Fibroblast of upper back skin (primary cell): ENCODE measurements around the gene SPDYE1.
A peak's percentile ranks its signal among the peaks of the same experiment; 100 is the strongest.
"Not testable (repeated sequence)": the region's sequence is repeated elsewhere in the genome, so short reads cannot be mapped to it uniquely, and the experiment has no call there.

Experiments used
- DNase-seq: peaks from one replicate; pipeline ENCODE4 v3.0.0-alpha.2; 2013

SPDYE1 gene

DNA sequence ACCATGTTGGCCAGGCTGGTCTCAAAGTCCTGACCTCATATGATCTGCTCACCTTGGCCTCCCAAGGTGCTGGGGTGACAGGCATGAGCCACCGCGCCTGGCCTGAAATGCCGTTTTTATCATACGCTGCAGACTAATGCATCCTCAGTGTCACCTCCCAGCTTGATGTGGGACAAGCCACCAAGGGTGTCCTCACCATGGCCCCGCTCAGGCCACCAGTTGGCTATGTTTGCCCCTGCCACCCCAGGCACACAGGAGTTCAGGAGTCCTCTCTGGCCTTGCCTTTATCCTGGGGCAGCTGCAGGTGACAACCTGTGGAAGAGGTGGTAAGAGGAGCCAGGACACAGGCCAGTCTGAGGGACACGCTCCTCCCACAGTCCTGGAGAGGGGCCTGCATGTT, 3.0 kb upstream of the SPDYE1 start:
- not testable (repeated sequence) for DNase-seq

DNA sequence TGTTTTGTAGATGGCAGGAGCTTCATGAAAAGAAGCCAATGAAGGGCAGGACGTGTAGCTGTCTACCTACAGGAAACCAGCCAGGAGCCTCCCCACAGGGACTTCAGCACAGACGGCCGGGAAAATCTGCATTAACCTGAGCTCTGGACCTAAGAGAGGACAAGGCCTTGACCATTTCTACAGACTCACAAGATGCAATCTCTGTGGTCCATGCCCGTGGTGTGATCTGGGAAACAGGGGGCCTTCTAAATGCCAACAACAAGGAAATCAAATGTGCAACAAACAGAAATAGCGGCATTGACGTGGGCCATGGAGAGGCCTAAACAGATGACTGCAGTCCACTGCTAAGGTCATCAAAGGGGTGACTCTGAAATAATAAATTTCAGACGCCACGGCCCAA, 14.4 kb downstream of the SPDYE1 start:
- DNase-seq: not testable (repeated sequence)

DNA sequence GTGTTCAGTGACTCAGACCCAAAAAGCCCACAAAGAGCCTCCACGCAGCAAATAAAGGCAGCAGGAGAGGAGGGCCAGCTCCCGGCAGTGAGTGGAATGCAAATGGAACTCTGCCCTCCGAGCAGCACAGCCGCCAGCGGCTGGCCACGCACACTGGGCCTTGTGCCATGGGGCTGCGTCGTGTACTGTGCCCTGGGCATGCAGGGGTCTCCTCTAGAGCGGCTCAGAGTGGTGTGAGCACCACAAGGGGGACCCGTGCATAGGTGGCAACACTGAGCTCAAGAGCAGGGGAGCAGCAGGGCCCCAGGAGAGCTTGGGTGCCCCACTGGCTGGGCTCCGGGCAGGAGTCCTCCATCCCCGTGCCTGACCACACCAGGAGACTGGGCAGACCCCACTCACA, 17.4 kb downstream of the SPDYE1 start:
- DNase-seq: not testable (repeated sequence)

GRCh38 chr7:44018857-44019807, 21.4 kb downstream of the SPDYE1 start:
- peak; percentile 96 for DNase-seq

- DNase-seq: not testable (repeated sequence)
Measured at GRCh38 chr7:44019825-44020224, 22.1 kb downstream of the SPDYE1 start.

- not testable (repeated sequence) for DNase-seq
Measured at GRCh38 chr7:44022069-44022468, 24.4 kb downstream of the SPDYE1 start.

DNA sequence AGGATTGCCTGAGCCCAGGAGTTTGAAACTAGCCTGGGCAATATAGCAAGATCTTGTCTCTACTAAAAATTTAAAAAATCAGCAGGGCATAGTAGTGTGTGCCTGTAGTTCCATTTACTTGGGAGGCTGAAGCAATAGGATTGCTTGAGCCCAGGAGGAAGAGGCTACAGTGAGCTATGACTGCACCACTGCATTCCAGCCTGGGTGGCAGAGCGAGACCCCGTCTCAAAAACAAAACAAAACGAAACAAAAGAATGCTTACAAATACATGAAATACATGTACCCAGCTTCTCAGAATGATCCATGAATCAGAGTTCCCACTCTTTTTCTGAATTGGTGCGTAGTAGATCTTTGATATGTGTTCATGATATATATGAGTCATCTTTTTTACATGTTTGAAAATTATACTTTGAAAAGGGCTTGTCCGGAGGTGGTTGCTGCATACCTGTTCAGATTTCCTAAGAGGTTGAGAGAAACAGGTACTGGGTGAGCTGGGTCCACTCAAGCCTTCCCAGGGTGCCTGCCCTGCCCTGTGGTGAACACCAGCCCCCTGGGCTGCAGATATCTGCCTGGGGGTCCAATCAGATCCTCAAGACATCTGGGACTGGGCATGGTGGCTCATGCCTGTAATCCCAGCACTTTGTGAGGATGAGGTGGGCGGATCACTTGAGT, 25.2 kb downstream of the SPDYE1 start:
- not testable (repeated sequence) for DNase-seq

- DNase-seq: not testable (repeated sequence)
Measured at GRCh38 chr7:44029433-44029832, 31.7 kb downstream of the SPDYE1 start.

GRCh38 chr7:44030029-44030428, 32.3 kb downstream of the SPDYE1 start:
- not testable (repeated sequence) for DNase-seq

DNA sequence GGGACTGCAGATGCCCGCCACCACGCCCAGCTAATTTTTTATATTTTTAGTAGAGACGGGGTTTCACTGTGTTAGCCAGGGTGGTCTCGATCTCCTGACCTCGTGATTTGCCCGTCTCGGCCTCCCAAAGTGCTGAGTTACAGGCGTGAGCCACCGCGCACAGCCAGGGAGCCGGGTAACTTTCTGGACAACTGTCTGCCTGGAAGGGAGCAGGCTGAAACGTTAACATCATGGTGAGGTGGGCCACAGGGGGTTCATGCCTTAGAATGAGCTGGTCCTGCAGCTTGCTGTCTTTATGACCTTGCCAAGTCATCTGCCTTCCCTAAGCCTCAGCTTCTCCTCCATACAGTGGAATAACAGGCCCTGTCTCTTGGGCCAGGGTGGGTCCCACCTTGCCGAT, 33.6 kb downstream of the SPDYE1 start:
- DNase-seq: not testable (repeated sequence)

DNA sequence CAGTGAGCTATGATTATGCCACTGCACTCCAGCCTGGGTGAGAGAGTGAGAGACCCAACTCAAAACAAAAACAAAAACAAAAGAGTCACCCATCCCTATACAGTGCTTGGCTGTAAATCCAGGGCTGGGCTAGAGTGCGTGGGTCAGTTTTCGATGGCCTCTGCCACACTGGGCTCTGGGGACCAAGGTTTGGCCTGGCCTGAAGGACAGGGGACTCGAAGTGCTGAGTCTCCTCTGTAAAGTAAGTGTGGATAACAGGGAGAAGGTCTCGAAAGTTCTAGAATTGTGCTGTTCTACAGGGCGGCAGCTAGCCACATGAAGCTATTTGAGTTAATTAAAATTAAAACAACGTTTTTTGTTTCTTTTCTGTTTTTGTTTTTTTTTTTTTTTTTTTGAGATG, 34.3 kb downstream of the SPDYE1 start:
- not testable (repeated sequence) for DNase-seq

- DNase-seq: not testable (repeated sequence)
Measured at GRCh38 chr7:44033971-44034844, 36.5 kb downstream of the SPDYE1 start.

DNA sequence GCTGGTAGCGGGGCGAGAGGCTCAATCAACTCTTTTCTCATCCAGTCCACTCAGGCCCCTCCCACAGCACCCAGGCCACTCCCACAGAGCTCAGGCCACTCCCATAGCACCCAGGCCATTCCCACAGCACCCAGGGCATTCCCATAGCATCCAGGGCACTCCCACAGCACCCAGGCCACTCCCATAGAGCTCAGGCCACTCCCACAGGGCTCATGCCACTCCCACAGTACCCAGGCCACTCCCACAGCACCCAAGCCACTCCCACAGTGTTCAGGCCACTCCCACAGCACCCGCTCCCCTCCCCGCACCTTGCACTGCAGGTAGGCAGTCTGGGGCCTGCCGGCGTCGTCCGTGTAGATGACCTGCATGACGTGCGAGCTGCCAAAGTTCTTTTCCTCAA, 38.7 kb downstream of the SPDYE1 start:
- not testable (repeated sequence) for DNase-seq

GRCh38 chr7:44037951-44038350, 40.3 kb downstream of the SPDYE1 start:
- not testable (repeated sequence) for DNase-seq

DNA sequence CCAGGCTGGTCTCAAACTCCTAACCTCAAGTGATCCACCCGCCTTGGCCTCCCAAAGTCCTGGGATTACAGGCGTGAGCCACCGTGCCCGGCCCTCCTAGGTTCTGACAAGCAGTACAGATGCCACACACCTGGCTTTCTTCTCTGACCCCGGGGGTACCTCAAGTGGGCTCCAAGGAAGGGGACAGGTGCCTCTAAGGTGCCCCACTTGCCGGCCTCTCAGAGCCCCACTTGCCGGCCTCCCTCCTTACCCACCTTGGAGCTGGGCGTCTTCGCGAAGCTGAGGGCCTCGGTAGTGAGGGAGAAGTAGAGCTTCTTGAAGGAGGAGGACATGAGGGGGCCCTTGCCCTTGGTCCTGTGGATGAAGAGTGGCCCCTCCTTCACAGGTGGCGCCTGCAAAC, 40.9 kb downstream of the SPDYE1 start:
- DNase-seq: not testable (repeated sequence)

GRCh38 chr7:44038961-44039558, 41.4 kb downstream of the SPDYE1 start:
- DNase-seq: not testable (repeated sequence)

DNA sequence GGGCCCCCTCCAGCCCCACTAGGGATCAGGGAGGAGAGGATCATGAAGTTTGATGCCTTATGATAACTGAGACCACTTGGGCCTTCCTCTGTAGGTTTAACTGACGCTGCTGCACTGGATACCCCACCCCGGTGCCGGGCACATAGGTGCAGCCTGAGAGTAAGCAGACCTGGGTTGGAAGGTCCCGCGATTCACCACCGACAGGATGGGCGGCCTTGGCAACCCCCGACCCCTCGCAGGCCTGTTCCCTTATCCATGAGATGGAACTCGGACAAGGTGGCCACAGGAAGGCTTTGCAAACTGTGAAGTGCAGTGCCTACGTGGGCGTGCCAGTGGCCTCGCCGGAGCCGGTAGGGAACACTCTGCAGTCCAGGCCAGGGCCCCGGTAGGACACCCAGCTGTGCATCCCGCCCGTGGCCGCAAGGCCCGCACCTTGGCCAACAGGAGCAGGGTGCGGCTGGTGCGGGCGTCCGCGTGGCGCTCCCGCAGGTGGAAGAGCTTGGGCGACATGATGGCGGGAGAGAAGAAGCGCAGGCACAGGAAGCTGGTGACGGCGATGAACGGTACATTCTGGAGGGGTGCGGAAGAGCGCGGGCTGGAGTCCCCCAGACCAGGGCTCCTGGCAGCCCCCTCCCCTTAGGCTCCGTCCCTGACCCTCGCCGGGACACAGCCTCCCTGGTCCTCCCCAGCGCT, 42.2 kb downstream of the SPDYE1 start:
- not testable (repeated sequence) for DNase-seq

GRCh38 chr7:44040493-44040891, 42.8 kb downstream of the SPDYE1 start:
- not testable (repeated sequence) for DNase-seq

GRCh38 chr7:44042221-44042620, 44.5 kb downstream of the SPDYE1 start:
- no peak for DNase-seq

DNA sequence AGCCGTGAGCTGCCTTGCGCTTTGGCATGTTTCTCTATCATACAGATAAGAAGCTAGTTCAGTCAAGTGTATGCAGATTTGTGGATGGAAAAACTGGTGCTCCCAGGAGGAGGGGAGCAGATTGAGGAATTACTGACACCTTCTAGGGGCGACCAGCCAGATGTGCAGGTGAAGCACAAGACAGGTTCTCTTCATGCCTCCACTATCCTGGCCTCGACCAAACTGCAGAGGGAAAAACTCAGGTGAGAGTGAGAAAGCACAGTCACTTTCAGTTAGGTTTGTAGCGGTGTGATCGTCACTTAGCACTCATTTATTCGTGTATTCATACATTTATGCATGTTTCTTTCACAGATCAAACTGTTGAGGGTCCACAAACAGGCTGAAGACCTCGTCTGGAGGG, 46.2 kb downstream of the SPDYE1 start:
- no peak for DNase-seq

- DNase-seq: peak; percentile 82
Measured at GRCh38 chr7:44044315-44045225, 46.9 kb downstream of the SPDYE1 start, which contains the start of gene DBNL. Gene DBNL (plus strand): TSS chr7:44044702. CDS start chr7:44044738, 36 bp downstream.
